Fibroblast of skin of left quadriceps (primary cell): ENCODE data around the gene MOGAT1.

Experiments
- DNase-seq, 2 experiments: peaks; one replicate each; pipeline ENCODE4 v3.0.0-alpha.2; 2013; ENCODE audit warnings: low read depth in 2 of 2

MOGAT1 gene, protein sequence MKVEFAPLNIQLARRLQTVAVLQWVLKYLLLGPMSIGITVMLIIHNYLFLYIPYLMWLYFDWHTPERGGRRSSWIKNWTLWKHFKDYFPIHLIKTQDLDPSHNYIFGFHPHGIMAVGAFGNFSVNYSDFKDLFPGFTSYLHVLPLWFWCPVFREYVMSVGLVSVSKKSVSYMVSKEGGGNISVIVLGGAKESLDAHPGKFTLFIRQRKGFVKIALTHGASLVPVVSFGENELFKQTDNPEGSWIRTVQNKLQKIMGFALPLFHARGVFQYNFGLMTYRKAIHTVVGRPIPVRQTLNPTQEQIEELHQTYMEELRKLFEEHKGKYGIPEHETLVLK

DNA sequence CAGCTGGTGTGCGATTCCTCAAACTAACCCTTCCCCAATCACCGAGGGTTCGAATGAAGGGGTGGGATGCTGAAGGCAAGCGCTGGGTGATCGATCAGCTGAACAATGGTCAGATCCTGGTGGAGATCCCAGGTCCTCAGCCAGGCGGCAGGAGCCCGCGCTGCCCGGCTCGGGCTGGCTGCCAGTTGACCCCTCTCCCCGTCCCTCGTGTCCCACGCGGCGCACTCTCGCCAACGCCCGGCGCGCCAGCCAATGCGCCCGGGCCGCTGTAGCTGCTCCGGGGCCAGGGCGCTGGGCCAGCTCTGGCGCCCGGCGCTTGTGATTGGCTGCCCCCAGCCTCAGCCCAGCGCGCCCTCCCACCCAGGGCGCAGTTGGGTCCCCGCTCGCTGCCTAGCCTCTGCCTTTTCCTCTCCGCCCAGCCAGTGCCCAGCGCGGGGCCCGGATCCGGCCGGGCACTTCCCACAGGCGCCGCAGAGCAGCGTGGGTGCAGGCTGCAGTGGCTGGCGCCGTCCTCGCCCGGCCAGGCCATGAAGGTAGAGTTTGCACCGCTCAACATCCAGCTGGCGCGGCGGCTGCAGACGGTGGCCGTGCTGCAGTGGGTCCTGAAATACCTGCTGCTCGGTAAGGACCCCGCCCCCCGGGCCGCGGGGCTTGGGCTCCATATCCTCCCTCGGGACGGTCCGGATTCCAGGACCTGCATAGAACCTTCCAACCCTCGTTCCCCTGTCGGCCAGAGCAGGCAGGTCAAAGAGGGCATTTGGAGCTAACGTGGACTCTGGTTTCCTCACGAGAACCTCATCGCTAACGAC is at the start of gene MOGAT1:
TSS of gene MOGAT1 (plus strand) at position 400 of the 809 bp plus-strand sequence. CDS start at position 528, 128 bp downstream.
- no peak for DNase-seq

DNA sequence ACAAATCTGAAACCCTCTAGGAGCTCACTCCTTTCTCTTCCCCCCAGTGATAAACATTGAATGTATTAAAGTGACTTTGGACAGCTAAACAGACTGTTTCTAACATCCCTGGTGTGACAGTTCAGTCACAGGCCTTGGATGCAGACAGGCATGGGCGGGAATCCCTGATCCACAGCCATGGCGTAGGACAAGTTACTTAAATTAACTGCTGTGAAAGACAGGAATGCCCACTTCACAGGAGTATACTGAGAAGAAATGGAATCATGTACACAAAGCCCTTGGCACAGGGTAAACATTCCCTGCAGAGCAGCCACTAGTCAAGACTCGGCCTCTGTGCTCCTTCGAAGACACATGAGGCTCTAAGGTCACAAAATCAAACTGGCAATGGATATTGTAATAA is 49.6 kb upstream of the MOGAT1 start:
- DNase-seq: no peak

DNA sequence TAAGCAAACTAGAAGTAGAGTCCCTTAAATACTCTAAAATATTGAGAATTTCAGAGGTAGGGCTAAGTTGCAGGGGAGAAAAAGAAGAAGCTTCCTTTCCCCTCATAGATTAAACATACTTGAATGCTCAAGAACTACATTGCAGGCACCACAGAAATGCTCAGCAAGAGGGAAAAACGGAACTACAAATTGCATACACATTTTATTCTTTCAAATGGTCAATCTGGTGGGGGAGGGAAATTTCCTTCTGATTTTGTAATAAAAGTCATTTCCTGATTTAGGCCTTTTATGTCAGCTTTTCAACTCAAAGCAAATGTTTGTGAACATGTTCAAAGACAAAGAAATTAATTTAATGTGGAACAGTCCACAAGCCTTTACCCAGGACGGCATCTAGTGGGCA is 48.5 kb upstream of the MOGAT1 start:
- no peak for DNase-seq

DNA sequence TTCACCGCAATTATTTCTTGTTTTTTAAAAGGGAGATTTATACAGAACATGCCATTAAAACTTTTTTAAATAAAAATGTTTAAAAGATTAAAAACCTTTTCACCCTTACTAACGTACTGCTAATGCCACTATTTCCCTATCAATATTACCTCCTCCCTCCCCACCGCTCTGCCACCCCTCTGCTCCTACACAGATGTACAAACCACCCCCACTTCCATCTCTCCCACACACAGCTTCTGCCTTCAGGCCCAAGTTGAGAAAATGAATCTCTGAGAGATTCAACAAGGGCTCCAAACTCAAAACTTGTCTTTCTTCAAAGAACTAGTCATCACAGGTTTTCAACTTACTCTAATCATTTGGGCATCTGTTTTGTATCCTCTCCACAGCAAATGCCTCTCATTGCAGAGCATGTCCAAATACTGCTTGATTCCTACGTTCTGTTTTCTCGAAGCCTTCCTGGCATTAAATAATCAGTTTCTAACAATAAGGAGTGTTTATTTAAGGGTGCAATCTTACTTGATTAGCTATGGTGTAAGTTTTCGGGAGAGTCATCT is 47.6 kb upstream of the MOGAT1 start:
- DNase-seq: no peak

DNA sequence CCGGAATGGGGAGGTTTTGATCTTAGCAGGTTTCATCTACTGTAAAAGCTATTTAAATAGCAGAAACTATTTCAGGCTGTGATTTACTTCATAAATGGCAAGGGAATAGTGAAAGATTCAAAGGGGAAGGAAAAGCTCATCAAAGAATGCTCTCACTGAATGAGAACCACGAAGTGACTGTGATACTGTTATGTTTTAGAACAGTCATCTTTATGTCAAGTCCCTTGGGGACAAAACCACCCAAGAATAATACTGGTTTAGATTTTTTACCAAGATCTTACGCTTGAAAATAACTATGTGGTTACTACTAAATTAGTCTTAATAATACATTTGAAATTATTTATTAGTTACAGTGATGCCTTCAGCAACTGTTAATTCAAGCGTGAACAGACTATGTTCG is 43.7 kb upstream of the MOGAT1 start:
- DNase-seq: no peak

DNA sequence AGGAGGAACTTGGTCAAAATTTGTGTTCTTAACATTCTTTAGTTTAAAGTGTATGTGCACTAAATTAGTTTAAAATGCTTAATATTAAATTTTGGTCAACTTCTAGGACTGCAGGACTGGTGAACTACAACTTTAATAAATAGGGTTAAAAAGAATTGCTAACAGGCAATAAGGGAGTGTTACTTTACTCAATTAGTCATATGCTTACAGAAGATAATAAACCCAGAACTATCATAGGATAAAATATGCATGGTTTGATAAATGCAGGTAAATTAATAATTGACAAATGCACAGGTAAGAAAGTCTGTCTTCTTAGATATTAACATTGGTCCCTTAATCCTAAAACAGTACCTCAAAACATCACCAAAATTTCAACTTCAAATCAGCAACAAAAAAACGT is 36.2 kb upstream of the MOGAT1 start:
- DNase-seq: no peak

DNA sequence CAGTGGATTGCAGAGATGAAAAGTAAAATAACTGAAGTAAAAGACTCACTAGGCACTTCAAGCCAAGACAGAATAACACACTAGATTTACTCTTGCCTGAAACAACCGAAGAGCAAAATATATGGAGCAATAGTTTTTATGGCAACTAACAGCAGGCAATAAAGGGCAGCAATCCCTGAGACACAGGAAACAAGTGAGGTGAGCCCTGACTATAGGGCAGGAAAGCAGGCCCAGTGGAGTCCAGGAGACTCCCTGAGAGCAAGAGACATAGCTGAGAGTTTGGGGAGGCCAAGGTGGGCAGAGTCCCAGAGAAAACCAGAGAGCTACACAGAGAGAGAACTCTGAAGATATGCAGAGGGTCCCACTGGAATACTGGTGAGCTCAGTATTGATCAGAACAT is 34.4 kb upstream of the MOGAT1 start:
- no peak for DNase-seq

DNA sequence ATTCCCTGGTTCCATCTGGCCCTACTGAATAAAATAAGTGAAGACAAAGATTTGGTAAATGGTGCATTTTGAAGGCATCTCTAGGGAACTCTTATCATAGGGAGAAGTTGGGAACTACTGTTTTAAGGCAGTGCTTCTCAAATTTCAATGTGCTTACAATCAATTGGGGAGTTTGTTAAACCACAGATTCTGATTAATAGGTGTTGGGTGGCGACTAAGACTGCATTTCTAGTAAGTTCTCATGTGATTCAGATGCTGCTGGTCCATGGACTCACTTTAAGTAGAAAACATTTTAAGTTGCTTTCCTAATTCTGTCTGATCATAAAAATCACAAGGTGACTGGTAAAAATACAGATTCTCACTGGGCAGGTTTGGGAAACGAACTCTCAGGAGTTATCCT is 30.1 kb upstream of the MOGAT1 start:
- no peak for DNase-seq

DNA sequence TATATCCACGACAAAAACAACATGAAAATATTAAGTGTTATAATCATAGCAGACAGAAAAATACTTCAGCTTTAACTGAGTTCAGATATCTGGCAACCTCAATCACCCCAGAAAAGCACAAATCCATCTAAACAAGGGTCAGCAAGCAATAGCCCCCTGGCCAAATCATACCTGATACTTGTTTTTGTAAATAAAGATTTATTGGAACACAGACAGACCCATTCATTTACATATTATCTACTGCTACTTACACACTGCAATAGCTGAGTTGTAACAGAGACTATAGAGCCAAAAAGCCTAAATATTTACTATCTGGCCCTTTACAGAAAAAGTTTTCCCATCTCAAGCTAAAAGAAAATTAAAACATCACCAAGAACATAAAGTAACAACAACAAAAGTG is 28.3 kb upstream of the MOGAT1 start:
- no peak for DNase-seq

DNA sequence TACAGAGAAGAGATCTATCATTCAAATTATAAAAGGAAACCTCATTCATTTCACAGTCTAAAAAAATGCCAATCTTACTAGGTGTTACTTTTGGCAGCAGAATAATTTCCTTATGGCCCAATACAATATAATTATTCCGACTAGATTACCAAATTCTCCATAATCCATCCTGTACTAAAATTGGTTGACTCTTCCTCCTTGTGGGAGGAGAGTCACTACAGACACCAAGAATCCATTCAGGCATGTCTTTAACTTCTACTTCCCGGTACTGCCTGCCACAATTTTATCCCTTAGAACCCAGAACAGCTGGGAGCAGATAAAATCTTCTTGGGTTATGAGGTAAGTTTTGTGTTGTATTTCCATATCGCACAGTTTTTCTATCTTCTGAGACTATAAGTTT is 25.4 kb upstream of the MOGAT1 start:
- DNase-seq: no peak

DNA sequence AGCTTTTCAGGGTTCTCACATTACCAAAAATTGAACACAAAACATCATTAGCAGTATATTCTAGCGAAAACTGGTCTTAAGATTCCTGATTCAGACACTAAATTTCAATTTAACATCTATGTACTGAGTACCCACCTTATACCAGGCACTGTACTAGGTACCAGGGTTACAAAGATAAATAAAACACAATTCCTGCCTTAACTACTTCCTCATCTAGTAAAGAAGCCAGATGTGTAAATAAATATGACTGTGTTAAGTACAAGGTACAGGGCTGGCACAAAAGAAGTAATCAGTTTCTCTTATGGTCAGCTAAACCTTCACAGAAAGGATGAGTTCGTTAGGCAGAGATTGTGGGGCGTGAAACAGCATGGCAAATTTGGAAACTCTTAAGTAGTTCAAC is 21.7 kb upstream of the MOGAT1 start:
- DNase-seq: no peak

DNA sequence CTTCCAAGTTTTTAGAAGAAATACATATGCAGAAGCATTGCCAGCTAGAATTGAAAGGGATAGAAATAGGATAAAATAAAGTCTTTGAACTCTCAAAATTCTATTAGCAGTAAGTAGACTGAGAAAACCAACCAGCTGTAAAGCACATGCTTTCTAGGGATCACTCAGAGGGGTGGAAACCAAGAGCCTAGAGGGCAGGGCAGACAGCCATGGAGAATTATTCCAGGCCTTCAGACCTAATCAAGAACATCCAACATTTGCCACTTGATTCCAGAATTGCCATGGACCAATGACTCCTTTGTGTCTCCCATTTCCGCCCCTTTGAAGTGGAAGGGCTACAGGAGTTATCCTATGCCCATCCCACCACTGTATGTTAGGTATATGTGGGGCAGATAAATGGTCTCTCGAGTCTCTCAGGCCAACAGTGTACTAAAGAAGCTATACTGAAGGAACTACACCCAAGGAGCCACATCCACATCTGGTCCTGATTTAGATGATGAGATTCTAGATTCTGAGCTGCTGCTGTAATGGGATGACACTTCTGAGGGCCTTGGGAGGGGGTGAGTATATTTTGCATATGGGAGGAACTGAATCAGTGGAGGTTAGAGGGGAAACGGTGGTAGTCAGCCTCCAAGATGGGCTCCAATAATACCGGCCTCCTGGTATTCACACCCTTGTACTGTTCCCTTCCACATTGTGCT is 19.6 kb upstream of the MOGAT1 start:
- peak; percentile 67 to 69 for DNase-seq

DNA sequence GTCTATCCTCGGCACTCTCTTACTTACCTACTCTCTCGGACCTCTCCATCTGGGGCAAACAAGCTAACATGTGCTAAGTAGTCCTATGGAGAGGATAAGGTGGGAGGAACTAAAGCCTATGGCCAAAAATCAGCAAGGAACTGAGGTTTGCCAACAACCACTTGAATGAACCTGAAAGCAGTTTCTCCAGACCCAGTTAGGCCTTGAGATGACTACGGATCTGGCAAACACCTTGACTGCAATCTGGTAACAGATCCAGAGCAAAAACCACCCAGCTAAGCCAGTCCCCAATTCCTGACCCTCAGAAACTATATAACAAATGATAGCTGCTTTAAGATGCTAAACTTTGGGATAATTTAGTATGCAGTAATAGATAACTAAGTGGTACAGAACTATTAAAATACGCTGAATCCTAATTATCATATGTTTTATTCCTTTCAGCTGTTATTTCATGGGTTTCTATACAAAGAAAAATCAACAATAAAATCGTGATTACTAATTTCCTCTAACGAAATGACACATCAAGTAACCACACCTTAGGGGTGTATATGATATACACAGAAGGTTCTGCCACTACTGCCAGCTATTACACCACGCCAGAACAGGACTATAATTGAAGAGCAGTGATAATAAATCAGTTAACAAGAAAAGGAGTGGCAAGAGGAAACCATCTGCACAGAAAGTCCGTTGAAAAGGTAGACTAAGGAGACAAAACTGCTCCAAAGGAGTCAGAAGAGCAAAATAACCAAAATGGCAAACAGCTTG is 18.8 kb upstream of the MOGAT1 start:
- DNase-seq: no peak

DNA sequence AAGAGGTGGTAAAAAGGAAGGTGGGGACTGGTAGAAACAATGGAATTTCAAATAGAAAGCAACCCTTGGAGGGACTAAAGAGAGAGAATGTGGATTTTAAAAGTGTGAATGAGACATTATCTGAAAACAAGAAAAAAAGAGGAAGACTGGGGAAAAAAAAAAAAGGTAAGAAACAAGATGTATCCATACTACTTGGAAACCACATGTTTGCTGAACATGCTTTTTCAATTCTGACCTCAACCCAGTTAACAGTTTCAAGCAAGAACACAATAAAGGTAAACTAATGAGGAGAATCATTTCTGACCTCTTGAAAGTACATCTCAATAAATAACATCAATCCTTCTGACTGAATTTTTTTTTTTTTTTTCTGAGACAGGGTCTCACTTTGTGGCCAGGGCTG is 18.2 kb upstream of the MOGAT1 start:
- no peak for DNase-seq

DNA sequence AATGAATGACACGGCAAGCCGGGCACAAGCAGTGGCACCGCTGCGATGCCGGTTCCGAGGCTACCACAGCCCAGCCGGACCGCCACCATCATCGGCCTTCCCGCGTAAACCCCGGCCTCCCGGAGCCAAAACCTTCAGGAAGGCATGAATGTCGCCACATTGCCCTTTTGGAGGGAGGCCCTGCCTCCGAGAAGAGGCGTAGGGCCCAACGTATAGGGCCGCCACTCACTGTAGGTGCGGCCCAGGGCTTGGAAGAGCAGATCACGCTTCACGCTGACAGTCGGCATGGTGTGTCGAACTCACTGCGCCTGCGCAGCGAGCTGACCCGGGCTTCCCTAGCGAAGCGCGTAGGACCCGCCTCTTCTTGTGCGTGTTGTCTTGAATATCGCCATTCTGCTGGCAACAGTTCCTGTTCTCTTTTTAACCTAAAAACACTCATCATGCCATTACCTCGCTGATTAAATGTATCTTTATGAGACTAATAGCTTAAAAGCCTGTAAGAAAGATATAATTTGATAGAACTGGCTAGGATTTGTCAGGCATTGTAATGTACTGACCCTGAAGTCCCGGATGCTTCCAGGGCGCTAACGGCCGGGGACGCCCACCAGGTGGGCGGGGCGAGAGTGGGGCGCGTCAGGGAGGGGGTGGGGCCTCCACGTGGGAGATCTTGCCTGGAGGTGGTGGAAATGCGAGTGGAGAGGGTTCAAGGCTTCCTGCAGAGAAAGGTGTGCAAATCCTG is 15.5 kb upstream of the MOGAT1 start, which contains the start of gene FARSB:
TSS of gene FARSB (minus strand) at position 306 of the 739 bp plus-strand sequence. CDS start at position 287, 19 bp downstream.
- DNase-seq: peak; percentile 91

DNA sequence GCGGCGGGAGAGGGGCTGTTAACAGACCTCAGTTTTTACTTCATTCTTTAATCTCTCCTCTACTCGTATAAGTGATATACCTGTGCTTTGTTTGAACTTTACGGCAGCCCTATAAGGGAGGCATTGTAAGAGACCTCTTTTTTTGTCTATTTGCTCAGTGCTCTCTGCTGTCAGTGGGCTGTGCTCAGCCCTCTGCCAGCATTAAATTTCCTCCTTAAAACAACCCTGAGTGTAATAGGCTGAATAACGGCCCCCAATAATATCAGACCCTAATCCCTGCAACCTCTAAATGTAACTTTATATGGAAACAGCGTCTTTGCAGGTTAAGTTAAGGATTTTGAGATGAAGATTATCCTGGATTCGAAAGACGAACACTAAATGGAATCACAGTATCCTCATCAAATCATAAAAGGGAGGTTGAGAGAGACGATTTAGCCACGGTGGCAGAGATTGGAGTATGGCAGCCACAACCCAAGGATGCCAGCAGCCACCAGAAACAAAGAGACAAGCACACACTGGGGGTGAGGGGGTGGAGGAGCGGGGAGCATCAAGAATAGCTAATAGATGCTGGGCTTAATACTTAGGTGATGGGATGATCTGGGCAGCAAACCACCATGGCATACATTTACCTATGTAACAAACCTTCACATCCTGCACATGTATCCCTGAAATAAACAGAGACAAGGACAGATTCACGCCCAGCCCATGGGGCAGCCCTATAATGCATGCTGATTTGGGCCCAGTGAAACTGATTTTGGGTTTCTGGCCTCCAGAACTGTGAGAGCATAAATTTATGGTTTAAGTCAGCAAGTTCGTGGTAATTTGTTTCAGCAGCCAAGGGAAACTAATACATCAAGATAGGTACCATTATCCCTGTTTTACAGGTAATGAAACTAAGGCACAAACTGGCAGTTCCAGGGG is 14.7 kb upstream of the MOGAT1 start:
- DNase-seq: no peak

DNA sequence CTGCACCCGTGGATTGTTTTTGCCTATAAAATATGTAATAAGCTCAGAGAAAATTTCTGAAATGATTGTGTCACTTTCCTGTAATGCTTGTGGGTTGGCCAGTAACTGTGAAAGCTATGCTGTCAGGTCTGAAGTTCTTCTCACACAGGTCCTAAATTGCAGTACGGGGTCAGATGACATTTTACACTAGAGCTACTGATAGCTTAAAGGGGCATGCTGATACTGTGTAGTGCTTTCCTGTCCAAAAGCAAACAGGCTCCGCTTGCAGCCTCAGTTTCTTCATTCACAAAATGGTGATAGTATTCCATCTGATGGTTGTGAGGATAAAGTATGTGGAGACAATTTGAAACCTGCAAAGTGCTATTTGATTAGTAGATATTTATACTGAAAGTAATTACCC is 8.0 kb upstream of the MOGAT1 start:
- DNase-seq: no peak

DNA sequence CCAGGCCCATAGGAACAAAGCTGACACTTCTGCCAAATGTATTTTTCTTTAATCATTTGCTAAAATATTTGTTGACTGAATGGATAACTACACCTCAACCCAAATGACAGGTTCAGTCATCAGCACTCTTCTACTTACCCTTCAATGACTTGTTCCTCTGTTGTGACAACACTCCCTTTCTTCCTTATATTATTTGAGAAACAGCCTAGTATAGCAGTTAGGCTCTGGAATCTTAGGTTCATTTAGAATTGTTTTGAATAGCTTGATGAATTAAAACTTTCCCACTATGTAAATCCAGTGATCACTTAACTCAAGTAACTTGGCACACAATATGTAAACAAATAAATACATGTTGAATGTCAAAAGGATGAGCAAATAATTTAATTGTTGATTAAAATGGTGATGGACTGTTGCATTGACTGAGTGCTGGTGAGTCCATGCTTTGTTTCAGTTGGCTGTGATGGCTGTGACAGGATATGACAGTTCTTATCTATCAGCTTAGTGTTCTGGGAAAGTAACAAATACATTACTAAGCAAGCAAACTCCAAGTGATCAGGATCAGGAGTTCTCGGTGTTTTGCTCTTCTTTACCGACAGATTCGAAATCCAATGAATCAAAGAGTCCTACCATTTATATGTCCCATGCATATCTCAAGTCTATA is 2.8 kb upstream of the MOGAT1 start:
- DNase-seq: no peak

DNA sequence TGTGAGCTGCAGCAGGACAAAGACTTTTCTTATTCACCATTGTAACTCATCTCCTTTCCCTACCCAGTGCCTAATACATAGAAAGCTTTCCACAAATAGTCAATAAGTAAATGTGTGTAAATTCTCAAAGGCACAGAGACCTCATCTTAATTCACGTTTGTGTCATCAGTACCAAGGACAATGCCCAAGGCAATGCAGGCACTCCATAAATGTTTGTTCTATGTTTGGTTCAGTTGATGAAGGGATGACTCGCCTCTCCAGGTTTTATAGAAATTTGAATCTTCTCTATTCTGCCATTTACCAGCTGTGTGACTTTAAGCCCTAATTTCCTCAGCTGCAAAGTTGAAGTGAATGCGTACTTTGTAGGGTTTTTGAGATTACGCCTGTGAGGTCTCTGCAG is 2.1 kb upstream of the MOGAT1 start:
- DNase-seq: no peak
